GM18909 (cell line): ENCODE data around the gene LZTR1.

Experiments used
- ATAC-seq: cut with Tn5 transposase; IDR thresholded peaks from one replicate; pipeline ENCODE4 v1.9.1; 2021; ENCODE audit warnings: mild to moderate bottlenecking; ENCODE audit not compliant: unreplicated experiment, poor library complexity

The LZTR1 gene

DNA sequence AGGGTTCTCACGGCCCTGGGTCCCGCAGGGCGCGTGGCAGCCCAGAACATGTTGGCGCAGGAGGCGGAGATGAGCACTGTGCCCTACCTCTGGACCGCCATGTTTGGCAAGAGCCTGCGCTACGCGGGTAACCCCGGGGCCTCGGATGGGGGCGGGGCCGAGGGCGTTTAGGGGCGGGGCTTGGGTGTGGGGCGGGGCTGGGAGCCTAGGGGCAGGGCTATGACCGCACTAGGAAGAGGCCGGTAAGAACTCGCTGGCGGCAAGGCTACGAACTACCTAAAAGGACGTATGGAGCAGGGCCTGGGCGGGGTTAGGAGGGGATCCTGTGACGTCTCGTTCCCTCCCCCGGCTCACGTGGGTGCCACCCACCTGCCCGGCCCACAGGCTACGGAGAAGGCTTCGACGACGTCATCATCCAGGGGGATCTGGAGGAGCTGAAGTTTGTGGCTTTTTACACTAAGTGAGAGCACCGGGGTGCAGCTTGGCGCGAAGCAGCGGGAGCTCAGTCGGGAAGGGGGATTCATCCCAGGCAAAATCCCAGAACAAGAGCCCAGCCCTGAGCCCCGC, 2.8 kb upstream of the LZTR1 start:
- no peak for ATAC-seq

DNA sequence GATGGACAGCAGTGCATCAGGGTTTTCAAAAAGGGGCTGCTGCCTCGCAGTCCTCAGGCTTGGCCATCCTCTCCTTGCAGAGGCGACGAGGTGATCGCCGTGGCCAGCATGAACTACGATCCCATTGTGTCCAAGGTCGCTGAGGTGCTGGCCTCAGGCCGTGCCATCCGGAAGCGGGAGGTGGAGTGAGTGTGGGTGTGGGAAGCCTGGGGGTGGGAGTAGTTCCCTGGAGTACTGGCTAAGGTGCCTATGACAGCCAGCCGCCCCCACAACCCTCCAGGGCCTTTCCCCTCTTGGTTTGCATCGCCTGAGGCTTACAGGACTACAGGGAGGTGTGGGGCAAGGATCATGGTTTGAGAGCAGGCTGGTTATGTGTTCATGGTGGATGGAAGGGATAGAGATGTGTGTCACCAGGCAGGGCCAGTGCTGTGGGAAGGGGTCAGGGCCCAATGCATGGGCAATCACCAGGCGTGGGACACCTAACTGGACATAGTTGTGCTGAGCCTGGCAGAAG, 2.1 kb upstream of the LZTR1 start:
- no peak for ATAC-seq

DNA sequence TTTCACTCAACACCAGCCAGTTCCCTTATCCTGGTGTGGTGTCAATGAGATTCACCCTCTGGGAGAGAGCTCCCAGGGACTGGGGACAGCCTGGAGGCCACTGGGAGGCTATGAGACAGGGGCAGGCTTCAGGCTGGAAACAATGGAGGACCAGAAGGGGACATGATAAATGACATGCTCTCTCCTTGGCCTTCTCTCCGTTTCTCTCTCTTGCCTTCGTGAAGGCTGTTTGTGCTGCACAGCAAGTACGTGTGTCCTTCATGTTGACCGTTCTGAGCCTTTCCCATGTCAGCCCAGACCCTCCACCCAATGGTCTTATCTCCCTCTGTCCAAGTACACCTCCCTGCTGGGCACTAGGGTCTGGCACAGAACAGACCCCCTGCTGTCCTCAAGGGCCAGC, 1.6 kb upstream of the LZTR1 start:
- ATAC-seq: no peak

DNA sequence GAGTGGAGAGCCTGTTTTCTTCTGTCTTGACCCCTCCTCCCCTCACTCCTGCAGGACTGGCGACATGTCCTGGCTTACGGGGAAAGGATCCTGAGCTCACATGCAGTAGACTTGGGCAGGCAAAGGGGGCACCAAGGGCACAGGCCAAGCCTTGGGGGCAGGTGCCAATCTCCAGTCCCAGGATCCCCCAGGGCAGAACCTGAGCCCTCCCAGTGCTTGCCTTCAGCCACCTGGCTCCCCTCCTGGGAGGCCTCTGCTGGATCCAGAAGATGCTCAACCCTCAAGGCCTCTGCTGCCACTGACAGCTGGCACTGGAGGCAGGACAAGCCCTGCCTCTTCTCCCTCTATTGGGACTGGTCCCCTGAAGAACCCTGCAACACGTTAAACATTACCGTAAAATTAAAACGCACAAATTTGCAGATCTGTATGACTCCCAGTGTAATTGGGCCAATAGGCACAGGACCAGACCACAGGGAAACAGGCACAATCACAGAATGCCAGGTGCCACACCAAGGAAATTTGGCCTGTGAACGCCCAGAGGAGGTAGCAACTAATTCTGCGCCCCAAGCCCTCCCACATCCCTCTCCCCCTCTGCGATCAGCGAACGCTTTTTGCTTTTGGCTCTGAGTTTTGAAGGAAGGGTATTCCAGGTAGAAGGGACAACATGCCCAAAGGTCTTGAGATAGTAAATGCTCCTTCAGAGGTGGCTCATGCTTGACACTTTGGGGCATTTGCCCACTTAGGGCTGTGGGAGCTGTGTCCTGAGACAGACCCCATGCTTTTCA, 967 bp upstream of the LZTR1 start:
- no peak for ATAC-seq

DNA sequence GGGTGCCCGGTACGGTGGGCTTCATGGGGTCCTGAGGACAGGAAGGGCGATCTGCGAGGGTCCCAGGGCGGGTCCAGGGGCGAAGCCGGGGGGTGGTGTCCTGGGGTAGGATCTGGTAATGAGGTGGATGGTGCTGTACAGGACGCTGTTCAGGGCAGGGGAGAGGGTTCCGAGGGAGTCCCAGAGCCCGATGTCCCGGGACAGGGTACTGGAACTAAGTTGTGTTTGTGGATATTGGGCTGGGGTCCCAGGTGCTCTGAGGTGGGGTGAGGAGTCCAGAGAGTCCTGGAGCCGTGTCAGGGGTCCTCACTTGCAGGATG, 426 bp downstream of the LZTR1 start:
- ATAC-seq: peak; percentile 26

DNA sequence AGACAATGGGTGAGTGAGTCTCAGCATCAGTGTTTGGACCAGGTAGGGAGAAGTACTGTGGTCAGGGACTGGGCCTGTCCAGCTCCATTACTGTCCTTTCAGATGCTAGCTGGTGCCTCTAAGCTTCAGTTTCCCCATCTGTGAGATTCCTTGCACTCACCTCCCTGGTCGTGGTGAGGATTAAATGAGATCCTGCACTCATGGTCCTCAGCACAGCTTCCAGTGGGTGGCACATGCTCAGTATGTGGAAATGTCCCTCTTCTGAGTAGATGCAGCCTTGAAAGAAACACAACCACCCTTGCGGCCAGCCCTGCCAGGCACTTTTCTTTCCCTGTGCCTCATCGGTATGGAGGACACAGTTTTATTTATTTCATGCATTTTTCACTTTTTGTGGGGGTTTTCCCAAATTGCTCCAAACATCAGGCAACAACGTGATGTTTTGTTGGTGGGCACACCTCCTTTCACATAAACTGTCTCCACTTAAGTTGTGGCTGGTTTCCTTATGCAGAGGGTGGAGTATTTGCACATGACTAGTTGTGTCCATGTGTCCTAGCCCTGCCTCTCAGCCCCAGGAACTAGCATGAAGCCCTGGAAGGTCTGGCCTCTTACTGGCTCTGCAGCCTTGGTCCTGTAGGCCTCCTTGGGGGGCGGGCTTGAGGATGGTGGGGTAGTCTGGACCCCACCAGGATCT, 1.1 kb downstream of the LZTR1 start:
- no peak for ATAC-seq

DNA sequence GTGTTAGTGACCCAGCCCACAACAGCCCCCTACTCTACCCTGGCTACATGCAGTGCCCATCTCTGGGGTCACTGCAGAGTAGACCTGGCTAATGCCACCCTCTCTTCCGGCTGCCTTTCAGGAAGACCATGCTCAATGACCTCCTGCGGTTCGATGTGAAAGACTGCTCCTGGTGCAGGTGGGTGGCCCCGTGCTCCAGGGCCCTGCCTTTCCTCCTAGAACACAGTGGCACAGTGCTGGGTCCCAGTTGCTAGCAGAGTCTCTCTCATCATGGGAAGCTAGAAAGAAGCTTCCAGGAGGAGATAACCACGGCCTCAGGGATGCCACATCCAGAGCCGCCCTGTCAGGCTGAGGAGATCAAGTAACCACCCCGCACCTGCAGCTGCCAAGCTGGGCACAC, 3.6 kb downstream of the LZTR1 start:
- ATAC-seq: no peak

DNA sequence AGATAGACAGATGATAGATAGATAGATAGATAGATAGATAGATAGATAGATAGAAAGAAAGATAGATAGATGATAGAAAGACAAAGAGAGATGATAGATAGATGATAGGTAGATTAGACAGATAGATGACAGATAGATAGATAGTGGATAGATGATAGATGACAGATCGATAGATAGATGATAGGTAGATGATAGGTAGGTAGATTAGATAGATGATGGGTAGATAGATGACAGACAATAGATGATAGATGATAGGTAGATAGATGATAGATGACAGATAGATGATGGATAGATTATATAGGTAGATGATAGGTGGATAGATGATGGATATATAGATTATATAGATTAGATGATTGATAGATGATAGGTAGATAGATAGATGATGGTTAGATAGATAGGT, 4.3 kb downstream of the LZTR1 start:
- no peak for ATAC-seq

DNA sequence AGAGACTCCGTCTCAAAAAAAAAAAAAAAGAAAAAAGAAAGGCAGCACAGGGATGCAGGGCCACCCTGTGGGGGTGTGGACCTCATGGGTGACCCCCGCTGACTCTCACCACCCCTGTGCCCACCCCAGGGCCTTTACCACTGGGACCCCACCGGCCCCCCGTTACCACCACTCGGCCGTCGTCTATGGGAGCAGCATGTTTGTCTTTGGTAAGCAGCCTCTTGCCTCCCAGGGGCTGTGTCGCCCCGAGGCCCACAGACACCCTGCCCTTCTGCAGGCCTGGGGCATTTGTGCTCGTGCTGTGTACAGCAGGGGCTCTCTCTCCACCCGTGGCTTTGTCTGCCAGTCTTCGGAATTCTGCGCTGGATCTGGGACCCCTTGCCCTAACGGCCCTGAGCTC, 5.3 kb downstream of the LZTR1 start:
- ATAC-seq: no peak

DNA sequence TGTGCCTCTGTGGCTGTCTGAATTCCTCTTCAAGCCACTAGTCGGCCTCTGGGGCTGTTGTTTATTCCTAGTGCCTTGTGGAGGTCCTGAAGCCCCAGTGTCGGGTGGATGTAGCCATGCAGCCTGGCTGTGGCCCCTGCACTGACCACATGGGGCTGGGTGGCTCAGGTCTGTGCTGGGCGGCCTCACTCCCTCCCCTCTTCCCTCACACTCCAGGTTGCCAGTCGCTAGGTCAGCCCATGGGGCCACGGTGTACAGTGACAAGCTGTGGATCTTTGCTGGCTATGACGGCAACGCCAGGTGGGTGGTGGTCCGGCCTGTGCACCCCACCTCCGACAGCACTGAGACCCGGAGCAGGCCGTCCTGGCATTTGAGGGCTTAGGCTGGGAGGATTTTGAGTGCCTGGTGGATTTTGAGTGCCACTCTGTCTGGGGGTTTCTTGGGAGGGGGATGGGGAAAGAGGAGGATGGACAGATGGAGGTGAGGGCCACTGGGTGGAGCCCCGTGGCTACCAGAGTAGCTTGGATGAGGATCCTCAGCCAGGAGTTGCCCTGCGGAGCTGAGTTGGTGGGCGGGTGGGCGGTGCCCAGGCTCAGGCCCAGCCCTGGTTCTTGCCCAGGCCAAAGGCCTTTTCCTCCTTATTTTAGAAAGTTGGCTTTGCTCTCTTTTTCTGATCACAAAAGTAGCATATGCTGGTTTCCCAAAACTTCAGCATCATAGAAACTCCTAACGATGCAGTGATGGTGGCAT, 6.7 kb downstream of the LZTR1 start:
- no peak for ATAC-seq

DNA sequence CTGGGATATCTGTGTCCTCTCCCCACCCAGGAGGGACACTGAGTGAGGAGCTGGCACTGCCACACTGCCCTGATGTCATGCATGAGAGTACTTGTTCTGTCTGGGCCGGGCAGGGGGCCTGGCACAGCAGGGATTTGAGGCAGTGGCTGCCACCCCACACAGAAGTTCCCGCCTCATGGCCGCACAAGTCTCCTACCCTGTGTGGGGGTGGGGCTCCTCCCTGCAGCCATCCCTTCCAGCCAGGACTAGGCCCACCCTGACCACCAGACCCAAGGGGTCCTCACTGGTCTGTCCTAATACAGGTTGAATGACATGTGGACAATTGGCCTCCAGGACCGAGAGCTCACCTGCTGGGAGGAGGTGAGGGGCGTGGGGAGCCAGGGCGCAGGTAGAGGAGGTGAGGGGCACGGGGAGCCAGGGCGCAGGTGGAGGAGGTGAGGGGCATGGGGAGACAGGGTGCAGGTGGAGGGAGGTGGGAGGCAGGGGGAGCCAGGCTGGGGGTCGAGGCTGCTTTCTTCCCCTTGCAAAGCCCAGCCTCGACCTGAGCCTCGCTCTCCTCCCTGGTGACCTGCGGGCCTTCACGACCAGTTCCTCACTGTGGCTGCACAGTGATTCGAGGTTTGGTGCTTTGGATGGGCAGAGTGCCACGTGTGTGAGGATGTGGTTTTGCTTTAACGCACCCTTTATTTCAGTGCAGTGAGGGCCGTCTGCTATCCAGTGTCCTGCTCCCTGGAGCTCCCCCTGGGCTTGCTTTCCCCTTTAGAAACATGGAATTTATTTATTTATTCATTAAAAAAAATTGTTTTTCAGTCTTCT, 7.4 kb downstream of the LZTR1 start:
- no peak for ATAC-seq

DNA sequence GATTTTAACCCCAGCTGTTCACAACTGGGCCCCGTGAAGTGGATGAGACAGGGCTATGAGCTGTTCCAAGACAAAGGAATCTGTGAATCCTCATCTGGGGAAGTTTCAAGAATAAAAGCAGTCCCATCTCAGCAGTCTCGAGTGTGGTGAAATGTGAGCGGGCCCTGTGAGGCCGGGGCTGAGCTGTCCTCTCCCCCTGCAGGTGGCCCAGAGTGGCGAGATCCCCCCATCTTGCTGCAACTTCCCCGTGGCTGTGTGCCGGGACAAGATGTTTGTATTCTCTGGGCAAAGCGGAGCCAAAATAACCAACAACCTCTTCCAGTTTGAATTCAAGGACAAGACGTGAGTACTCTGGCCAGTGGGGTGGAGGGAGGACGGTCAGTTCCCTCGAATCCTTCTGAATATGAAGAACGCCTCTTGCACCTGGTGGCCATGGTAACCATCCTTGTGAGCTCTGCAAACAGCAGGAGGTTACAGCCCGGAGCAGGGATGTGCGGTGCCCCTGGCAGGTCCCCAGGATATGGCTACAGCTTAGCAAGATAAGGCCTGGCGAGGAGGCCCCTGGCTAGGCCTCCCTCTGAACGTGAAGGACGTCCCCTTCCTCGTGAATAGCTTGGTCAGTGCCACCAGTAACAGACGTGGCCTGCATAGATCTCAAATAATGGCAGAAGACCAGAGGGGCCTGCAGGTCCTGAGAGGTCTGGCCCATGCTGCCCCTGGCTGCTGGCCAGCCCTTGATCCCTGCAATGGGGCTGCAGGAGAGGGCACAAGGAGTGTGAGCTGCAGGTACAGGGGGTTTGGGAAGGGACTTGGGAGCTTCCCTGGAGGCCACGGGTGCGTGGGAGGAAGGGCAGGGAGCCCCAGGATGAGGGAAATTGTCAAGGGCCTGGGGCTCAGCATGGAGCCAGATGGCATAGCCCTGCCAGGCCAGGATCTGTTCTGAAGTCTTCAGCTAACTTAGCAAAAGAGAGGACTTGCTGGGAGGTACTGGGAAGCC, 8.4 kb downstream of the LZTR1 start:
- no peak for ATAC-seq

DNA sequence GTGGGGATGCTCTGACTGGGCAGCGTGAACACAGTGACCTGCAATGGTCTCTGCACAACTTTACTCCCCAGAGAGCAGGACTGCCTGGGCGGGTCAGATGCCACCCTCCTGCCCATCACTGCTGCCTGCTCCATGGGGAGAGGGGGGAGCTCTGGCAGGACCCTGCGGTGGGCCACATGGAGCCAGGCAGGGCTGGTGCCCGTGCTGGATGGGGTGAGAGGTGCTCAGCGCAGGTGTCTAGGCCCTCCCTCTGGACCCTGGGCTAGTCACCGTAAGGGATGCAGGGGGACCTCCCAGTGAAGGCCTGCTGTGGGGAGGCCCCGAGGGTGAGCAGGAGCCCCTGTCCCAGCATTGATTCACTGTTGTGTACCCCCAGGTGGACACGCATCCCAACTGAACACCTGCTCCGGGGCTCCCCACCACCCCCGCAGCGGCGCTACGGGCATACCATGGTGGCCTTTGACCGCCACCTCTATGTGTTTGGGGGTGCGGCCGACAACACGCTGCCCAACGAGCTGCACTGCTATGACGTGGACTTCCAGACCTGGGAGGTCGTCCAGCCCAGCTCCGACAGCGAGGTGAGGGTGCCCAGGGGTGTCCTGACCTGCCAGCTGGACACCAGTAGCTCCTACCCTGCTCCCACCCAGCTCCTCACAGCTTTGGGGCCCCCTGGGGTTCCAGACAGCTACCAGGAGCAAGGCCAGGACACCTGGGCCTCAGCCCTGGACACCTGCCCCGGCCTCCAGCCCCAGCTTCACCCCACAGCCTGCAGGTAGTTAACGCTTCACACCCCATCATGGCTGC, 9.4 kb downstream of the LZTR1 start:
- no peak for ATAC-seq

DNA sequence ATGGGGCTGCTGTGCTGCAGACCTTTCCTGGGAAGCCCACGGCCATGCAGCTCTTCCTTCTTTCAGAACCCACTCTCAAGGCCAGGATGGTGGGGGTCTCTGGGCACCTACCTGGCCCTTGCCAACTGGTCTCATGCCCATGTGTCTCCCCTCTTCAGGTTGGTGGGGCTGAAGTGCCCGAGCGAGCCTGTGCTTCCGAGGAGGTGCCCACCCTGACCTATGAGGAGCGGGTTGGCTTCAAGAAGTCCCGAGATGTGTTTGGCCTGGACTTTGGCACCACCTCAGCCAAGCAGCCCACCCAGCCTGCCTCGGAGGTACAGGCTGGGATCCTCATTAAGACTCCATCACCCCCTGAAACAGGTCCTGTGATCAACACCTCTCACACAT, 10.0 kb downstream of the LZTR1 start:
- no peak for ATAC-seq

DNA sequence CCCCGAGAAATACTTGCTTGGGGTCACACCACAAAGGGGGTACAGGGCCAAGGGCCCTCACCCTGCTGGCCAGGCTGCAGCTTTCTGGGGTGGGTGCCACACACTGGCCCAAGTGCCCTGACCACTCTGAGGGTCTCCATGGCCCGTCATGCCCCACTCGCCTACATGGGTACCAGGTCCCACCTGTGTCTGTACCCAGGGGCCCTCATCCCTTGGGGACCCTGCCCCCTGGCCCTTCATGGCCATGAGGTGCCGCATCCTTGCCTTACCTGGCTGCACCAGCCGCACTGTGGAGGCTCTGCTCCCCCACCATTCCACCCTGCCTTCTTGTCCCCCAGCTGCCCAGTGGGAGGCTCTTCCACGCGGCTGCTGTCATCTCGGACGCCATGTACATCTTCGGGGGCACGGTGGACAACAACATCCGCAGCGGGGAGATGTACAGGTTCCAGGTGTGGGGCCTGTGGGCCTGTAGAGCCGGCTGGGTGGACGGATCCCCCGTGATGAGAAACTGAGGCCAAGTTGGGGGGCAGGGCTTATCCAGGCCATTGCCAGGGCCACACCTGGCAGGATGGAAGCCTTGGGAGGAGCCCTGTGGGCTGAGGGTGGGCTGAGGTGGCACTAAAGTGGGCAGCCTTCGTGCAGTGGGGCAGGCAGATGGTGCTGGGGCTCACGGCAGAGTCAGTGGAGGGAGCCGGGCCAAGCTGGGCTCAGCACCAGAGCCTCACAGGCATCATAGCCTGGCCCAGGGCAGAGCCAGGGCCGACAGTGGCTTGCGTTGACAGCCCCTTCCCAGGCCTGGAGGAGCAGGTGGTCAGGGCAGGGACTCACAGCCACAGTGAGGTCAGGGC, 10.6 kb downstream of the LZTR1 start:
- ATAC-seq: no peak

DNA sequence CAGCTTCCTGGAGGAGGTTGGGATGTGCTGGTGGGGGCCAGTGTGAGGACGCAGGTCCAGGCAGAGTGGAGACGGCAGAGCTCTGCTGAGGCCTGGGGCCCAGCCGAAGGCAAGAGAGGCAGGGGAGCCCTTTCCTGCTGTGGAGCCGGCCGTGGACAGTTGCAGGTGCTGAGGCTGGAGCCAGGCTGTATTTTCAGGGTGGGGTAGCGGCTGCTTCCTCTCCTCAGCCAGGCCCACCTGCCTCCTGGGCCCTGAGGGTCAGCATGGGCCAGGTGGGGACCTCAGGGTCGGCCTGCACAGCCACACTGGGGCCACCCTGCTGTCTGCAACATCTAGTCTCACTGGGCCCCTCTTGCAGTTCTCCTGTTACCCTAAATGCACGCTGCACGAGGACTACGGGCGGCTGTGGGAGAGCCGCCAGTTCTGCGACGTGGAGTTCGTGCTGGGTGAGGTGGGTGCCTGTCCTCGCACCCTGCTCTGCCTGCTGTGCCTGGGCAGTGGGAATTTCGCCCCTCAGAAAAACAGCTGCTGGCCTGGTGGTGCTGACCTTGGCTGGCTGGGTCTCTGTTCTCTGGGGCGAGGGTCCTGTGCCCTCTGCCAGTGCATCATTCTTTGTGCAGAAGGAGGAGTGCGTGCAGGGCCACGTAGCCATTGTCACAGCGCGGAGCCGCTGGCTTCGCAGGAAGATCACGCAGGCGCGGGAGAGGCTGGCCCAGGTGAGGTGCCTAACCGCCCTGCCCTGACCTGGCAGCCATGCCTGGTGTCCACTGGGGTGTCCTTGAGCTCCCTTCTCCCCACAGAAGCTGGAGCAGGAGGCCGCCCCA, 11.4 kb downstream of the LZTR1 start:
- no peak for ATAC-seq
